ENCODE data around the gene TTN. TPM values are rescaled to one million over a fixed set of nuclear protein-coding genes. Genes with fewer than 3 reads are reported as not detected.
"Not testable (repeated sequence)": the region's sequence is repeated elsewhere in the genome, so short reads cannot be mapped to it uniquely, and the experiment has no call there.

TTN gene
- total RNA-seq, 2 donors from 2014 or later: 4.3 to 9.2 TPM

- DNase-seq (ENCODE audit: low spot score in 2 of 2): no peak
- peaks cover 0 to 12% of the 10 kb centered on the region in 2 donors for H3K36me3 Mint-ChIP-seq
- H3K27ac Mint-ChIP-seq: no peak overlapping the region
- H3K9me3 Mint-ChIP-seq: no peaks in the 10 kb centered on the region
- no peak for ATAC-seq
These were observed 88.2 kb downstream of the TTN start for GRCh38 chr2:178718988-178719387.

DNA sequence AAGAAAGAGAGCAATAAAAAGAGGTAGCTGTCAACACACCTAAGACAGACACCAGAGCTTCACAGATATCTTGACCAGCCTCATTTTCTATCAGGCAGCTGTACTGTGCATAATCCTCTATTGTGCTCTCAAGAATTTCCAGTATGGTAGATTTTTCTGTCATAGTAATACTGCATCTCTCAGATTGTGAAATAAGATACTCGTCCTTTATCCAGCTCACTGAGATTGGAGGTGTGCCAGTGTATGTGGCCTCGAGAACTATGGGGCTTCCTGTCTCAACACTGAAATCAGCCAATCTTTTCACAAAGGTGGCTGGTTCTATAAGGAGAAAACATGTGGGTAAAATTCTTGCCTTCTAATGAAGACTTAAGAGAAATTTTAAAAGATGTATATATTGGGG lies 88.9 kb downstream of the TTN start:
- Mint-ChIP-seq H3K9me3 (no peaks in the 10 kb centered on the region), H3K36me3 (peaks cover 0 to 12% of the 10 kb centered on the region in 2 donors), H3K27ac (no peak overlapping the region)
- DNase-seq (ENCODE audit: low spot score in 2 of 2) (no peak), ATAC-seq (no peak)

DNA sequence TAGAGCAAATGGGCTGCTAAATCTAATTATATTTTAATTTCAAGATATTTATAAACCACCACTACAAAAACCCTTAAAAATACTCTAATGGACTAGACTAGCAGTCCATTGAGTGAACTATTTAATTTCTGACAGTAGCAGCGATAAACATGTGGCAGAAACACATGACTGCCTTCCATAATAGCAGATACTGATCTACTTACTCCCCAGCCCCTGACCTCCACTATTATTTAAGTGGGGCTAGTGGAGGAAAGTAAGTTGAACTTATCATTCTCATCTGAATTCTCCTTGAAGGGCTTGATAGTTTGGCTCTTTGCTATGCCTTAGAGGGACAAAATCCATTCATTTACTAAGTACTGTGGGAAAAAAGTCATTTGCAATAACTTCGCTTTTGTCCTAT lies 90.8 kb downstream of the TTN start:
- ATAC-seq (no peak), DNase-seq (ENCODE audit: low spot score in 2 of 2) (no peak)
- Mint-ChIP-seq H3K27ac (no peak overlapping the region), H3K9me3 (no peaks in the 10 kb centered on the region), H3K36me3 (peaks cover 0 to 12% of the 10 kb centered on the region in 2 donors)

DNA sequence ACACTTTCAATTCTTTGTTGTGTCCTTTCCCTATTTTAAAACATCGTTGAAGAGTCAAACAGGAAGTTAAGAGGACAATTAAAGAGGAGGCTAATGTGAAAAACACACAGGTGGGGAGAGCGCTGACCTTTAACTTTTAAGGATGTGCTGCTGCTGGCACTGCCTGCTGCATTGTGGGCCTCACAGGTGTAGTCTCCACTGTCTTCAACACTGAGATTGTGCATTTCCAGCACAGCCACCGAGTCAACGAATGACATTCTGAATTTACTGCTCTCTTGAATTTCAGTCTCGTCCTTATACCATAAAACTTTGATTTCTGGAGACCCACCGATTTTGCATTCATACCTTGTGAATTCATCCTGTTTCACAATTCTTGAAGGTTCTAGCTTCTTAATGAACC lies 91.9 kb downstream of the TTN start:
- no peak overlapping the region for H3K27ac Mint-ChIP-seq
- DNase-seq (ENCODE audit: low spot score in 2 of 2): no peak
- no peak for ATAC-seq

GRCh38 chr2:178707476-178707875 lies 99.7 kb downstream of the TTN start:
- Mint-ChIP-seq H3K9me3 (no peaks in the 10 kb centered on the region), H3K27ac (no peak overlapping the region), H3K36me3 (no peaks in the 10 kb centered on the region)
- ATAC-seq (no peak), DNase-seq (ENCODE audit: low spot score in 2 of 2) (no peak)

More for the DNA sequence above, 91.9 kb downstream of the TTN start:
- Mint-ChIP-seq H3K9me3 (no peaks in the 10 kb centered on the region), H3K36me3 (peaks cover 0 to 12% of the 10 kb centered on the region in 2 donors)

DNA sequence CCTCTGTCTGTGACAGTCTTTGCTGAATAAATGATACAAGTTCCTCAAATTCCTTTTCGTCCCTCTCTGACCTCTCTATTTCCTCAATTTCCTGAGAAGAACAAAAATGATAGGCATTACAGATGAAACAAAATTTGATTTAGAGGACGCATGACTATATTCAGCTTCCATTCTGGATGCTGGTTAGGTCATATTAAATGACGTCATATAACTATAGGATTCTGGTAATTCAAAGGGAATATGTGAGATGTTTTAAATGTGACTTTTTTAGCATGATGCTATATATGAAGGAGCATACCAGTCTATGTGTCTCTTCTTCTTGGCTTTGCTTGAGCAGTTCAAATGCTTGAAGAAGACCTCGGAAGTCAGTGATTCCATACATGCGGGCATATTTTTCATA lies 102.3 kb downstream of the TTN start:
- DNase-seq (ENCODE audit: low spot score in 2 of 2): no peak
- no peaks in the 10 kb centered on the region for H3K9me3 Mint-ChIP-seq
- no peak for ATAC-seq
- no peak overlapping the region for H3K27ac Mint-ChIP-seq
- no peaks in the 10 kb centered on the region for H3K36me3 Mint-ChIP-seq

GRCh38 chr2:178702361-178702760 lies 104.9 kb downstream of the TTN start:
- ATAC-seq: no peak
- no peaks in the 10 kb centered on the region for H3K36me3 Mint-ChIP-seq

GRCh38 chr2:178700922-178701342 lies 106.3 kb downstream of the TTN start:
- DNase-seq (ENCODE audit: low spot score in 2 of 2): no peak

More at GRCh38 chr2:178702361-178702760, 104.9 kb downstream of the TTN start:
- H3K9me3 Mint-ChIP-seq: no peaks in the 10 kb centered on the region
- no peak for DNase-seq (ENCODE audit: low spot score in 2 of 2)
- no peak overlapping the region for H3K27ac Mint-ChIP-seq

DNA sequence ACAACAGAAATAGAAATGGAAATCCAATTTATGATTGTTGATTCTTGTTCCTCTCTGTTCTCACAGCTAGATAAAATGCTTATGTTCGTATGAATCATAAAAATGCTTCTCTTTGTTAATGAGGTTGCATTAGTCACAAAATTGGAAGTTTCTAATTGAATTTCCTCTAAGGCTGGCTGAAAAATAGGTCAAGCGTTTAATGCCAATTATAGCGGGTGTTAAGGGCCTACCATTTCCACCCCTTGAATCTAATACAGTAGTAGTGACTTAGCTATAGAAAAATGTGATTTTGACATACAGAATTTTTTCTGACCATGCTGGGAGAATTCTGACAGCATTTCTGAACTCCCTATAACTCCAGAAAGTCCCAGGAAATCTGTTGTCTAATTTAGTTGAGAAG lies 107.1 kb downstream of the TTN start:
- DNase-seq (ENCODE audit: low spot score in 2 of 2): no peak
- no peak overlapping the region for H3K27ac Mint-ChIP-seq
- H3K36me3 Mint-ChIP-seq: no peaks in the 10 kb centered on the region
- H3K9me3 Mint-ChIP-seq: no peaks in the 10 kb centered on the region
- ATAC-seq: no peak

More at GRCh38 chr2:178700922-178701342, 106.3 kb downstream of the TTN start:
- Mint-ChIP-seq H3K36me3 (no peaks in the 10 kb centered on the region), H3K9me3 (no peaks in the 10 kb centered on the region), H3K27ac (no peak overlapping the region)
- no peak for ATAC-seq

DNA sequence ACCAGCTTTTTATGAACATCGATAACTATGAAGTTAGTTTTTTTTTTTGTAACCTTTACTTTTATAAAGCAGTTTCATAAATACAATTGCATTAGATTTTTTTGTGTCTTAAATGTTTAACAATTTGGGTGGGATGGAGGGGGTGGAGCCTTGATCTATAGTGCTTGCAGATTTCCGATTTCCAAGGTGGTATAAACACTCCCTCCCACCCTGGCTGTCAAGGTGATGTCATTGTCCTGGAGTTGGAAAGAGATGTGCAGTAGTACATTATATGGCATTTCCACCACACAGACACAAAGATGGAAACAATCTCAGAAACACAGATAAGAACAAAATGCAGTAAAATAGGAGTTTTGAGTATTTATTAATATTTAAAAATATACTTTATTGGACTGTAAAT lies 114.4 kb downstream of the TTN start:
- H3K27ac Mint-ChIP-seq: no peak overlapping the region
- H3K9me3 Mint-ChIP-seq: no peaks in the 10 kb centered on the region
- H3K36me3 Mint-ChIP-seq: peaks cover 0 to 4% of the 10 kb centered on the region in 2 donors
- no peak for DNase-seq (ENCODE audit: low spot score in 2 of 2)
- ATAC-seq: no peak

- DNase-seq (ENCODE audit: low spot score in 2 of 2) (no peak), ATAC-seq (no peak)
- H3K36me3 Mint-ChIP-seq: peaks cover 0 to 4% of the 10 kb centered on the region in 2 donors
- H3K9me3 Mint-ChIP-seq: no peaks in the 10 kb centered on the region
- no peak overlapping the region for H3K27ac Mint-ChIP-seq
These were observed 117.4 kb downstream of the TTN start for GRCh38 chr2:178689808-178690207.

GRCh38 chr2:178683877-178684276 lies 123.3 kb downstream of the TTN start:
- no peak for ATAC-seq
- no peak overlapping the region for H3K27ac Mint-ChIP-seq
- peaks cover 0 to 10% of the 10 kb centered on the region in 2 donors for H3K36me3 Mint-ChIP-seq
- no peaks in the 10 kb centered on the region for H3K9me3 Mint-ChIP-seq
- DNase-seq (ENCODE audit: low spot score in 2 of 2): no peak

GRCh38 chr2:178681081-178681480 lies 126.1 kb downstream of the TTN start:
- no peak overlapping the region for H3K27ac Mint-ChIP-seq
- H3K9me3 Mint-ChIP-seq: no peaks in the 10 kb centered on the region
- ATAC-seq (no peak), DNase-seq (ENCODE audit: low spot score in 2 of 2) (no peak)
- peaks cover 0 to 6% of the 10 kb centered on the region in 2 donors for H3K36me3 Mint-ChIP-seq

- Mint-ChIP-seq H3K27ac (no peak overlapping the region), H3K9me3 (no peaks in the 10 kb centered on the region), H3K36me3 (peaks cover 0 to 6% of the 10 kb centered on the region in 2 donors)
- ATAC-seq (no peak), DNase-seq (ENCODE audit: low spot score in 2 of 2) (no peak)
These were observed 127.3 kb downstream of the TTN start for GRCh38 chr2:178679891-178680290.

GRCh38 chr2:178677599-178677998 lies 129.6 kb downstream of the TTN start:
- H3K27ac Mint-ChIP-seq: no peak overlapping the region

DNA sequence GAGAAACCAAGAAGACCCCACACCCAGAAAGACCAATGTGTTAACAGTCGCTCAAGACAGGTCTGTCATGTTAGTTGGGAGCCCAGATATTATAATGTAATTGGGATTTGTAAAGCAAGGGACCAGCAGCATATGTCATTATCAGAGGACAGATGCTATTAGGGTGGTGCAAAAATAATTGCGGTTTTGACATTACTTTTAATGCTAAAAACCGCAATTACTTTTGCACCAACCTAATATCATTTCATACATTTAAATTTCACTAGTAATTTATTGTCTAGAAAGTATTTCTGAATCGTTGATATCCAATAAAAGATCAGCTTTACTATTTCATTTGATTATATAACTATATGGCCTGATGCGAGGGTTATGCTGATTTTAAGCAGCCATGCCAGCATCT lies 131.2 kb downstream of the TTN start:
- H3K36me3 Mint-ChIP-seq: peaks cover 0 to 6% of the 10 kb centered on the region in 2 donors
- H3K9me3 Mint-ChIP-seq: no peaks in the 10 kb centered on the region

More at GRCh38 chr2:178677599-178677998, 129.6 kb downstream of the TTN start:
- Mint-ChIP-seq H3K9me3 (no peaks in the 10 kb centered on the region), H3K36me3 (peaks cover 0 to 6% of the 10 kb centered on the region in 2 donors)
- ATAC-seq (no peak), DNase-seq (ENCODE audit: low spot score in 2 of 2) (no peak)

GRCh38 chr2:178674122-178674521 lies 133.1 kb downstream of the TTN start:
- no peak overlapping the region for H3K27ac Mint-ChIP-seq
- DNase-seq (ENCODE audit: low spot score in 2 of 2) (no peak), ATAC-seq (no peak)
- H3K36me3 Mint-ChIP-seq: no peaks in the 10 kb centered on the region
- no peaks in the 10 kb centered on the region for H3K9me3 Mint-ChIP-seq

More for the DNA sequence above, 131.2 kb downstream of the TTN start:
- ATAC-seq: no peak
- no peak overlapping the region for H3K27ac Mint-ChIP-seq
- DNase-seq (ENCODE audit: low spot score in 2 of 2): no peak

DNA sequence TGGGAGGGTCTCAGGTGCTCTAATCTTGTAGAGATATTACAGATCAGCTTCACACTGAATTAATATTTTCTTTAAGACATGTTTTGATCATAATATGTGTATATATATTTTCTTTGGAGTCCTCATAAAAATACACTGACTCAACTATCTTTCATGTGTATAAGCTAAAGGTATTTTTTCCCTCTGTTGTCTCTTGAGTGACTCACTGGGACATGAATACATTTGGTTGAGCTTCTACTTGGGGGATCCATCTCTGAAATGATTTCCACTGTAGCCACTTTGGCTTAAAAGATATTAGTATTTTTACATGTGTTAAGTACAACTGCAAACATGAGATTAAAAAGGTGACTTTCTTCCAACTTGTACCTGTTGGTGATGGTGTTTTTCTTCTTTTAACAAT lies 140.8 kb downstream of the TTN start:
- H3K9me3 Mint-ChIP-seq: no peaks in the 10 kb centered on the region
- no peak for DNase-seq (ENCODE audit: low spot score in 2 of 2)
- no peak overlapping the region for H3K27ac Mint-ChIP-seq
- no peak for ATAC-seq
- no peaks in the 10 kb centered on the region for H3K36me3 Mint-ChIP-seq

GRCh38 chr2:178658480-178658879 lies 148.7 kb downstream of the TTN start:
- H3K27ac Mint-ChIP-seq; ATAC-seq; DNase-seq (ENCODE audit: low spot score in 2 of 2); H3K9me3 Mint-ChIP-seq; H3K36me3 Mint-ChIP-seq: not testable (repeated sequence)

Data from activated naive CD4-positive, alpha-beta T cell treated with anti-CD3 and anti-CD28 coated beads, Interleukin-2, amount 50 U/mL, for 72 hours (primary cell).